ENCODE measurements around the gene NTPCR. TPM values are rescaled to one million over a fixed set of nuclear protein-coding genes. Genes with fewer than 3 reads are reported as not detected.

NTPCR gene
- polyA plus RNA-seq, 1 donor (not counting 4 experiments of a cell fraction or from before 2014, with no cell fraction given), result 40.0 TPM

- no peak for DNase-seq (ENCODE audit: low read depth, low spot score)
- H3K4me2 ChIP-seq (ENCODE audit: control insufficient read depth, extremely low read depth, insufficient read depth, low read depth, low read length), result no peak overlapping the region
- no peak overlapping the region for H3K9ac ChIP-seq (ENCODE audit: control insufficient read depth, extremely low read depth, insufficient read depth, low read length)
- no peak overlapping the region for H2AFZ ChIP-seq (ENCODE audit: control insufficient read depth, low read length)
- H3K9me1 ChIP-seq (ENCODE audit: control insufficient read depth, extremely low read depth, insufficient read depth, low read length), result no peaks in the 10 kb centered on the region
- no peaks in the 10 kb centered on the region for H3K79me2 ChIP-seq (ENCODE audit: control insufficient read depth, insufficient read depth, low read length)
- no peak for TF ChIP-seq EZH2 (IDR thresholded peaks at IDR 0.05; ENCODE audit: low read length)
- H3K36me3 ChIP-seq (ENCODE audit: control insufficient read depth in 2 of 2, extremely low read depth in 1 of 2, insufficient read depth in 2 of 2, low read length in 2 of 2), result no peaks in the 10 kb centered on the region
- no peaks in the 10 kb centered on the region for H3K9me3 ChIP-seq (ENCODE audit: control insufficient read depth, low read depth, low read length)
- H3K27me3 ChIP-seq (ENCODE audit: control insufficient read depth, extremely low read depth, insufficient read depth, low read length), result no peaks in the 10 kb centered on the region
- H3K4me1 ChIP-seq (ENCODE audit: control insufficient read depth, extremely low read depth, insufficient read depth, low read length), result no peaks in the 10 kb centered on the region
- H4K20me1 ChIP-seq (ENCODE audit: control insufficient read depth, extremely low read depth, insufficient read depth, low read length), result no peaks in the 10 kb centered on the region
- H3K4me3 ChIP-seq (ENCODE audit: control insufficient read depth in 2 of 3, extremely low read depth in 1 of 3, insufficient read depth in 2 of 3, low read depth in 1 of 3, low read length in 3 of 3), result no peak overlapping the region
- dilution Hi-C loops (cut with MboI; ENCODE audit: extremely low pct_ligation_motif_present, low sequenced_read_pairs), result no loop called here
- FAIRE-seq, result no peak
- H3K27ac ChIP-seq (ENCODE audit: control insufficient read depth, insufficient read depth, low read length), result no peak overlapping the region
Observed at GRCh38 chr1:232936941-232937340, 13.5 kb upstream of the NTPCR start.

DNA sequence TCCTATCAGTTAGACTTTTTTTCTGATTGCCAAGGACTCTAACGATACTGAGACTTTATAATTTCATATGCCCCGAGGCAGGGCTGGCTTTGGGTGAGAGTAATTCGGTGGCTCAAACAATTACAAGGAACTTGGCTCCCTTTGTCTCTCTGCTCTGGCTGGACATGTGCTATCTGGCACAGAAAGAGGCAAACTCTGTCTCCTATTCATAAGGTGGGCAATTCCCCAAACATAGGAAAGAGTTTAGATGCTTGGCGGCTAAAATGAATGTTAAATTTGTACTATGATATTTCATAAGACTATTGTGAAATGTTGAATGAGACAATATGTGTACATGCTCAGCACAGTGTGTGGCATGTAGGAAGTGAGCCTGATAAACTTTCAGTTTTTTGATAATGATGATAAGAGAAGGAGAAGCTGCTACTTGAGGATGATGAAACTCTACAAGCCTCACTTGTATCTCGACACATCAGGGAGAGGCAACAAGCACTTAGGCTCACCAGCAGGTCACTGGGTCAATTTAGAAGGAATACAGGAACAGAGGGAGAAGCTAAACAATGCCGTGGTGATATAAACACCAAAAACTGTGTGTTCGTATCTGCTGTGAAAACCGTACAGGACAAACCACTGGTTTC is 12.6 kb upstream of the NTPCR start:
- Histone ChIP-seq H3K9ac (ENCODE audit: control insufficient read depth, extremely low read depth, insufficient read depth, low read length) (no peak overlapping the region), H3K4me1 (ENCODE audit: control insufficient read depth, extremely low read depth, insufficient read depth, low read length) (no peaks in the 10 kb centered on the region), H4K20me1 (ENCODE audit: control insufficient read depth, extremely low read depth, insufficient read depth, low read length) (no peaks in the 10 kb centered on the region), H3K9me1 (ENCODE audit: control insufficient read depth, extremely low read depth, insufficient read depth, low read length) (no peaks in the 10 kb centered on the region), H3K27ac (ENCODE audit: control insufficient read depth, insufficient read depth, low read length) (no peak overlapping the region), H2AFZ (ENCODE audit: control insufficient read depth, low read length) (no peak overlapping the region), H3K4me2 (ENCODE audit: control insufficient read depth, extremely low read depth, insufficient read depth, low read depth, low read length) (no peak overlapping the region), H3K9me3 (ENCODE audit: control insufficient read depth, low read depth, low read length) (no peaks in the 10 kb centered on the region), H3K36me3 (ENCODE audit: control insufficient read depth in 2 of 2, extremely low read depth in 1 of 2, insufficient read depth in 2 of 2, low read length in 2 of 2) (no peaks in the 10 kb centered on the region), H3K27me3 (ENCODE audit: control insufficient read depth, extremely low read depth, insufficient read depth, low read length) (no peaks in the 10 kb centered on the region), H3K79me2 (ENCODE audit: control insufficient read depth, insufficient read depth, low read length) (no peaks in the 10 kb centered on the region), H3K4me3 (ENCODE audit: control insufficient read depth in 2 of 3, extremely low read depth in 1 of 3, insufficient read depth in 2 of 3, low read depth in 1 of 3, low read length in 3 of 3) (no peak overlapping the region)
- dilution Hi-C loops (cut with MboI; ENCODE audit: extremely low pct_ligation_motif_present, low sequenced_read_pairs), result no loop called here
- TF ChIP-seq EZH2 (IDR thresholded peaks at IDR 0.05; ENCODE audit: low read length), result no peak
- TF ChIP-seq, protein P1, sequence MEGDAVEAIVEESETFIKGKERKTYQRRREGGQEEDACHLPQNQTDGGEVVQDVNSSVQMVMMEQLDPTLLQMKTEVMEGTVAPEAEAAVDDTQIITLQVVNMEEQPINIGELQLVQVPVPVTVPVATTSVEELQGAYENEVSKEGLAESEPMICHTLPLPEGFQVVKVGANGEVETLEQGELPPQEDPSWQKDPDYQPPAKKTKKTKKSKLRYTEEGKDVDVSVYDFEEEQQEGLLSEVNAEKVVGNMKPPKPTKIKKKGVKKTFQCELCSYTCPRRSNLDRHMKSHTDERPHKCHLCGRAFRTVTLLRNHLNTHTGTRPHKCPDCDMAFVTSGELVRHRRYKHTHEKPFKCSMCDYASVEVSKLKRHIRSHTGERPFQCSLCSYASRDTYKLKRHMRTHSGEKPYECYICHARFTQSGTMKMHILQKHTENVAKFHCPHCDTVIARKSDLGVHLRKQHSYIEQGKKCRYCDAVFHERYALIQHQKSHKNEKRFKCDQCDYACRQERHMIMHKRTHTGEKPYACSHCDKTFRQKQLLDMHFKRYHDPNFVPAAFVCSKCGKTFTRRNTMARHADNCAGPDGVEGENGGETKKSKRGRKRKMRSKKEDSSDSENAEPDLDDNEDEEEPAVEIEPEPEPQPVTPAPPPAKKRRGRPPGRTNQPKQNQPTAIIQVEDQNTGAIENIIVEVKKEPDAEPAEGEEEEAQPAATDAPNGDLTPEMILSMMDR (optimal IDR thresholded peaks at IDR 0.05 in 1 of 3, IDR thresholded peaks at IDR 0.05 in 1 of 3, conservative IDR thresholded peaks at IDR 0.05 in 1 of 3; ENCODE audit: extremely low read depth in 1 of 3, insufficient read depth in 2 of 3, low read length in 3 of 3), result no peak
- no peak for FAIRE-seq
- no peak for DNase-seq (ENCODE audit: low read depth, low spot score)

DNA sequence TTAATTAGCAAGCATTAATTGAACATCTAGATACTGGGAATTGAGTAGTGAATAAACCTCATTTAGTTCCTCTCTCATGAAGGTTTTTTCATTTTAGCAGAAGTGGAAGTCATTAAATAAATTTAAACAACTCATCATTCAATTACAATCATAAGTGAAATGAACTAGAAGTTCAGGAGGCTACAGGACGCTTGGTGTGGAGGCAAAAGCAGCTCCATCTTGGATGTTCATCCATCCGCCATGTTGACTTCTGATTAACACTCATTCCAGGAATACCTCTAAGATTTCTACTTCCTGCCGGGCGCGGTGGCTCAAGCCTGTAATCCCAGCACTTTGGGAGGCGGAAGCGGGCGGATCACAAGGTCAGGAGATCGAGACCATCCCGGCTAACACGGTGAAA is 11.5 kb upstream of the NTPCR start:
- Histone ChIP-seq H3K27ac (ENCODE audit: control insufficient read depth, insufficient read depth, low read length) (no peak overlapping the region), H3K79me2 (ENCODE audit: control insufficient read depth, insufficient read depth, low read length) (no peaks in the 10 kb centered on the region), H3K9ac (ENCODE audit: control insufficient read depth, extremely low read depth, insufficient read depth, low read length) (no peak overlapping the region), H3K4me3 (ENCODE audit: control insufficient read depth in 2 of 3, extremely low read depth in 1 of 3, insufficient read depth in 2 of 3, low read depth in 1 of 3, low read length in 3 of 3) (no peak overlapping the region), H3K4me1 (ENCODE audit: control insufficient read depth, extremely low read depth, insufficient read depth, low read length) (no peaks in the 10 kb centered on the region), H3K27me3 (ENCODE audit: control insufficient read depth, extremely low read depth, insufficient read depth, low read length) (no peaks in the 10 kb centered on the region), H3K9me3 (ENCODE audit: control insufficient read depth, low read depth, low read length) (no peaks in the 10 kb centered on the region), H3K4me2 (ENCODE audit: control insufficient read depth, extremely low read depth, insufficient read depth, low read depth, low read length) (no peak overlapping the region), H2AFZ (ENCODE audit: control insufficient read depth, low read length) (no peak overlapping the region), H4K20me1 (ENCODE audit: control insufficient read depth, extremely low read depth, insufficient read depth, low read length) (no peaks in the 10 kb centered on the region), H3K36me3 (ENCODE audit: control insufficient read depth in 2 of 2, extremely low read depth in 1 of 2, insufficient read depth in 2 of 2, low read length in 2 of 2) (no peaks in the 10 kb centered on the region), H3K9me1 (ENCODE audit: control insufficient read depth, extremely low read depth, insufficient read depth, low read length) (no peaks in the 10 kb centered on the region)
- DNase-seq (ENCODE audit: low read depth, low spot score), result no peak
- dilution Hi-C loops (cut with MboI; ENCODE audit: extremely low pct_ligation_motif_present, low sequenced_read_pairs), result no loop called here
- TF ChIP-seq, protein P1 (optimal IDR thresholded peaks at IDR 0.05 in 1 of 3, IDR thresholded peaks at IDR 0.05 in 1 of 3, conservative IDR thresholded peaks at IDR 0.05 in 1 of 3; ENCODE audit: extremely low read depth in 1 of 3, insufficient read depth in 2 of 3, low read length in 3 of 3), result no peak
- TF ChIP-seq EZH2 (IDR thresholded peaks at IDR 0.05; ENCODE audit: low read length), result no peak
- FAIRE-seq, result no peak
